Measurements from ENCODE around the gene GFRA1.

GFRA1 gene

GRCh38 chr10:116160271-116160670 lies 112.7 kb downstream of the GFRA1 start:
- no peak overlapping the region for H3K4me3 ChIP-seq (ENCODE audit: low read depth, low read length)
- no peak for TF ChIP-seq MAX (IDR thresholded peaks at IDR 0.05; ENCODE audit: low read depth, low read length)
- no peak for DNase-seq (ENCODE audit: low read depth)

- TF ChIP-seq MYC (IDR thresholded peaks at IDR 0.05; ENCODE audit: low read depth, low read length), result no peak
- DNase-seq (ENCODE audit: low read depth), result no peak
- H3K4me3 ChIP-seq (ENCODE audit: low read depth, low read length), result no peak overlapping the region
Observed at GRCh38 chr10:116159197-116159596, 113.8 kb downstream of the GFRA1 start.

- TF ChIP-seq MAX (IDR thresholded peaks at IDR 0.05; ENCODE audit: low read depth, low read length), result no peak
- no peak for TF ChIP-seq MYC (IDR thresholded peaks at IDR 0.05; ENCODE audit: low read depth, low read length)
- no peak for TF ChIP-seq CTCF (IDR thresholded peaks at IDR 0.05; ENCODE audit: low read depth, low read length)
- TF ChIP-seq POLR2A (IDR thresholded peaks at IDR 0.05; ENCODE audit: extremely low read depth, insufficient read length), result no peak
- no peak overlapping the region for H3K4me3 ChIP-seq (ENCODE audit: low read depth, low read length)
- no peak for DNase-seq (ENCODE audit: low read depth)
Observed at GRCh38 chr10:116158036-116158435, 115.0 kb downstream of the GFRA1 start.

GRCh38 chr10:116157485-116157884 lies 115.5 kb downstream of the GFRA1 start:
- no peak for DNase-seq (ENCODE audit: low read depth)
- TF ChIP-seq MYC (IDR thresholded peaks at IDR 0.05; ENCODE audit: low read depth, low read length), result no peak
- no peak for TF ChIP-seq CTCF (IDR thresholded peaks at IDR 0.05; ENCODE audit: low read depth, low read length)
- no peak for TF ChIP-seq MAX (IDR thresholded peaks at IDR 0.05; ENCODE audit: low read depth, low read length)
- no peak for TF ChIP-seq POLR2A (IDR thresholded peaks at IDR 0.05; ENCODE audit: extremely low read depth, insufficient read length)
- H3K4me3 ChIP-seq (ENCODE audit: low read depth, low read length), result no peak overlapping the region

GRCh38 chr10:116156819-116157218 lies 116.2 kb downstream of the GFRA1 start:
- no peak overlapping the region for H3K4me3 ChIP-seq (ENCODE audit: low read depth, low read length)
- no peak for DNase-seq (ENCODE audit: low read depth)
- no peak for TF ChIP-seq MAX (IDR thresholded peaks at IDR 0.05; ENCODE audit: low read depth, low read length)
- TF ChIP-seq MYC (IDR thresholded peaks at IDR 0.05; ENCODE audit: low read depth, low read length), result no peak
- no peak for TF ChIP-seq POLR2A (IDR thresholded peaks at IDR 0.05; ENCODE audit: extremely low read depth, insufficient read length)
- TF ChIP-seq CTCF (IDR thresholded peaks at IDR 0.05; ENCODE audit: low read depth, low read length), result no peak

GRCh38 chr10:116155191-116155590 lies 117.8 kb downstream of the GFRA1 start:
- no peak overlapping the region for H3K4me3 ChIP-seq (ENCODE audit: low read depth, low read length)
- TF ChIP-seq MAX (IDR thresholded peaks at IDR 0.05; ENCODE audit: low read depth, low read length) (no peak), POLR2A (IDR thresholded peaks at IDR 0.05; ENCODE audit: extremely low read depth, insufficient read length) (no peak), CTCF (IDR thresholded peaks at IDR 0.05; ENCODE audit: low read depth, low read length) (no peak), MYC (IDR thresholded peaks at IDR 0.05; ENCODE audit: low read depth, low read length) (no peak)
- DNase-seq (ENCODE audit: low read depth), result no peak

GRCh38 chr10:116154651-116155050 lies 118.4 kb downstream of the GFRA1 start:
- TF ChIP-seq CTCF (IDR thresholded peaks at IDR 0.05; ENCODE audit: low read depth, low read length) (no peak), MAX (IDR thresholded peaks at IDR 0.05; ENCODE audit: low read depth, low read length) (no peak), POLR2A (IDR thresholded peaks at IDR 0.05; ENCODE audit: extremely low read depth, insufficient read length) (no peak), MYC (IDR thresholded peaks at IDR 0.05; ENCODE audit: low read depth, low read length) (no peak)
- no peak for DNase-seq (ENCODE audit: low read depth)
- no peak overlapping the region for H3K4me3 ChIP-seq (ENCODE audit: low read depth, low read length)

Measured in NB4 (cell line).